ENCODE measurements around the gene HNRNPU.

DNA sequence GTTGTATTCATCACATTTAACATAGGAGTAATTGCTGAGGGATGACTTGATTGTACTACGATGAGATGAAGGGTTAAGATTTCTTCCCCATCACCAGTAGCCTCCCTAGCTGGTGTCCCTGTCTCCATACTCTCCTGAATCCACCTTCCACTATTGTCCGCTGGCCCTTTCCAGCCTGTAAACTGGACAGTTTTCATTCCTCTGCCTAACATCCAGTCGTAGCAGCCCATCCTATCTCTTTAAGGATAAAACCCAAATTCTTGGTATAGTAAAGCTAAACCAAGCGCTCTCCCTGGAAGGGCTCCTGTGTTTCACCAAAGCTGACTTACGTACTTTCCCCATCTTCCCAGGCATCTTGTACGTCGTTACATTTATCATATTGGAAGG lies 28.2 kb downstream of the HNRNPU start:
- TF ChIP-seq ZNF501 (tag by site-specific recombination; IDR thresholded peaks at IDR 0.05) (peak; percentile 80; the same call in 1 of the 2 replicates), ZNF24 (tag by site-specific recombination; IDR thresholded peaks at IDR 0.05) (no peak), ZBTB20 (tag by site-specific recombination; IDR thresholded peaks at IDR 0.05) (peak; percentile 21; the same call in 1 of the 2 replicates), ZNF274 (IDR thresholded peaks at IDR 0.05; ENCODE audit: low read length) (no peak), ZNF274 (tag by site-specific recombination; IDR thresholded peaks at IDR 0.05; ENCODE audit: borderline replicate concordance) (no peak), YY2 (tag by site-specific recombination; IDR thresholded peaks at IDR 0.05) (no peak), ZNF391 (tag by site-specific recombination; IDR thresholded peaks at IDR 0.05; ENCODE audit: borderline replicate concordance, low read depth) (no peak), BCL6B (tag by site-specific recombination; IDR thresholded peaks at IDR 0.05) (no peak), ZNF266 (tag by site-specific recombination; IDR thresholded peaks at IDR 0.05; ENCODE audit: low read depth) (no peak), CTCF (tag by site-specific recombination; IDR thresholded peaks at IDR 0.05) (no peak), GFI1B (tag by site-specific recombination; IDR thresholded peaks at IDR 0.05) (no peak), ZNF138 (tag by site-specific recombination; IDR thresholded peaks at IDR 0.05; ENCODE audit: borderline replicate concordance) (no peak), ZNF324 (tag by site-specific recombination; IDR thresholded peaks at IDR 0.05) (no peak)
